ENCODE measurements around the gene DIPK1B.

Gene DIPK1B

DNA sequence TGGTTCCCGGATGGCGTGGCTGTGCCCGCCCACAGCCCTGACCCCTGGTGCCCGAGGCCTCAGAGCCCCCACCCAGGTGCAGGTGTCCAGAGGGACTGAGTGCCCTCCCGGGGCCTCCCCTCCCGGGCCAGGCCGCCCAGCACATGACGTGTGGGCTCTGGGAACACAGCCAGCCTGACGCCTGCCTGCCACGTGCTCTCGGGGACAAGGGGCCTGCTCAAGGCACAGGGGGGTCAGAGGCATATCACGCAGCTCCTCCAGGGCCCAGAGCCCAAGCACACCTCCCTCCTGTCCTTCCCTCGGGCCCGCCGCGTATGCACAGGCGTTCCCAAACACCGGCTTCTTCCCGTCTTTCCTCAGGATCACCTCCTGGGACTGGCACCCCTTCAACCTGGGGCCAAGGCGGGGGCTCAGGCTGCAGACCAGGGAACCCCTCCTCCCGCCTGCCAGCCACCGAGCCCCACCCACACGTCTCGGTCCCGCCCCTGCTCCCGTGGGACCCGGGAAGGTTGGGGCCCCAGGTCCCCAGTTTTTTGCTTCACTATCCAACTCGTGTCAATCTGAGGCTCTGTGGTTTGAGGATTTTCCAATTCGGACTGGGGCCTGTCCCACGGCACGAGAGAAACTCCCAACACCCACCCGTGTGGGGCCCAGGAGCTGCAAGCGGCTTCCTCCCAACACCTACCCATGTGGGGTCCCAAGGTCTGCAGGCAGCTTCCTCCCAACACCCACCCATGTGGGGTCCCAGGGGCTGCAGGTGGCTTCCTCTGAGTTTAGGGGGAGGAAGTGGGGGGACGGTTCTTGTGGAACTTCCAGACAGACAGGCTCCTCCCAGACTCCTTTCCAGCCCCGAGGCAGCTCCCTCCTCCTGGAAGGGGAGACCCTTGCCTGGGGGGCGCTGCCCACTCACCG, 28.9 kb downstream of the DIPK1B start:
- Histone ChIP-seq H3K27me3 (ENCODE audit: insufficient read depth, poor library complexity, severe bottlenecking) (peaks cover 55% of the 10 kb centered on the region), H3K27ac (ENCODE audit: poor library complexity, severe bottlenecking) (no peak overlapping the region), H3K36me3 (ENCODE audit: low read depth) (no peaks in the 10 kb centered on the region), H3K9me3 (ENCODE audit: severe bottlenecking) (no peaks in the 10 kb centered on the region), H3K4me1 (ENCODE audit: insufficient read depth, poor library complexity, severe bottlenecking) (no peaks in the 10 kb centered on the region), H3K4me3 (ENCODE audit: severe bottlenecking) (no peak overlapping the region)
- DNase-seq (ENCODE audit: low spot score) (no peak), ATAC-seq (ENCODE audit: low read depth) (no peak)
- TF ChIP-seq, protein P1, sequence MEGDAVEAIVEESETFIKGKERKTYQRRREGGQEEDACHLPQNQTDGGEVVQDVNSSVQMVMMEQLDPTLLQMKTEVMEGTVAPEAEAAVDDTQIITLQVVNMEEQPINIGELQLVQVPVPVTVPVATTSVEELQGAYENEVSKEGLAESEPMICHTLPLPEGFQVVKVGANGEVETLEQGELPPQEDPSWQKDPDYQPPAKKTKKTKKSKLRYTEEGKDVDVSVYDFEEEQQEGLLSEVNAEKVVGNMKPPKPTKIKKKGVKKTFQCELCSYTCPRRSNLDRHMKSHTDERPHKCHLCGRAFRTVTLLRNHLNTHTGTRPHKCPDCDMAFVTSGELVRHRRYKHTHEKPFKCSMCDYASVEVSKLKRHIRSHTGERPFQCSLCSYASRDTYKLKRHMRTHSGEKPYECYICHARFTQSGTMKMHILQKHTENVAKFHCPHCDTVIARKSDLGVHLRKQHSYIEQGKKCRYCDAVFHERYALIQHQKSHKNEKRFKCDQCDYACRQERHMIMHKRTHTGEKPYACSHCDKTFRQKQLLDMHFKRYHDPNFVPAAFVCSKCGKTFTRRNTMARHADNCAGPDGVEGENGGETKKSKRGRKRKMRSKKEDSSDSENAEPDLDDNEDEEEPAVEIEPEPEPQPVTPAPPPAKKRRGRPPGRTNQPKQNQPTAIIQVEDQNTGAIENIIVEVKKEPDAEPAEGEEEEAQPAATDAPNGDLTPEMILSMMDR (IDR thresholded peaks at IDR 0.05; ENCODE audit: poor library complexity, severe bottlenecking): no peak

- Histone ChIP-seq H3K9me3 (ENCODE audit: severe bottlenecking) (no peaks in the 10 kb centered on the region), H3K27me3 (ENCODE audit: insufficient read depth, poor library complexity, severe bottlenecking) (peaks cover 55% of the 10 kb centered on the region), H3K4me3 (ENCODE audit: severe bottlenecking) (no peak overlapping the region), H3K27ac (ENCODE audit: poor library complexity, severe bottlenecking) (no peak overlapping the region), H3K4me1 (ENCODE audit: insufficient read depth, poor library complexity, severe bottlenecking) (no peaks in the 10 kb centered on the region), H3K36me3 (ENCODE audit: low read depth) (no peaks in the 10 kb centered on the region)
- TF ChIP-seq, protein P1 (IDR thresholded peaks at IDR 0.05; ENCODE audit: poor library complexity, severe bottlenecking): no peak
- no peak for DNase-seq (ENCODE audit: low spot score)
- peak; percentile 6; the same call in 1 of the 3 replicates for ATAC-seq (ENCODE audit: low read depth)
These were observed 29.7 kb downstream of the DIPK1B start for GRCh38 chr9:136741883-136742571.

DNA sequence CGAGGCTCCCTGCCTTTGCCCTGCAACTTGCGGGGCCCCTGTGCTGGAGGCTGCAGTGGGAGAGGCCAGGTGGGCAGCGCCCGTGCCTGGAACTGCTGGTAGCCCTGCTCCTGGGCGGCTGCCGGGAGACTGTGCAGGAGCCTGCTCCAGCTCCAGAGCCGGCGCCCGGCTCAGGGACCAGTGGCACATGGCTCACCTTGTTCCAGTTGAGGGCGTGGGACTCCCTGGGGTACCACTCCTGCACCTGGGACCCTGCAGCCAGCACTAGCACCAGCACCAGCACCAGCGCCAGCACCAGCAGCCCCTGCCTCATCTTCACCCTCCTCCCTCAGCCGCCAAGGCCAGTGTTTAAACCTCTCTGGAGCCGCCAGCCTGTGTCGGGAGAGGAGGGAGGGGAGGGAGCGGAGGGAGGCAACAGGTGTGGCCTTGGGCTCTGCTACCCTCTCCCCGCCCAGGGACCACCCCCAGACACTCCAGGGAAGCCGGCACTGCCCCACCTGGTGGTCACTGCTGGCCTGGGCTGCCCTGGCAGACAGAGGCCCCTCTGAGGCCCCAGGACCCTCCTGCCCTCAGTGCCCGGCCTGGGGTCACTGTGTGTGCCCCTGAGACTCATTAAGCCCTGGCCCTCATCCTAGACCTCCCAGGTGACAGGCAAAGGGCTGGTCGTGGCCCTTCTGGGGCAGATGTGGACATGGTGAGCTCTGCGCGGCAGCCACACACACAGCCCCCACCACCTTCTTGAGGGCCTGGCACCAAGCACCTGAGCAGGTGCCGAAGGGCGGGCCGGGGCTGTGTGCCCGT, 30.4 kb downstream of the DIPK1B start, which contains the start of gene LCN10:
Gene LCN10 (minus strand): TSS at position 350 of the 801 bp plus-strand sequence. CDS start 37 bp downstream, at position 313.
- Histone ChIP-seq H3K4me1 (ENCODE audit: insufficient read depth, poor library complexity, severe bottlenecking) (no peaks in the 10 kb centered on the region), H3K9me3 (ENCODE audit: severe bottlenecking) (no peaks in the 10 kb centered on the region), H3K36me3 (ENCODE audit: low read depth) (no peaks in the 10 kb centered on the region), H3K4me3 (ENCODE audit: severe bottlenecking) (no peak within 1 kb of the TSS), H3K27ac (ENCODE audit: poor library complexity, severe bottlenecking) (no peak within 1 kb of the TSS), H3K27me3 (ENCODE audit: insufficient read depth, poor library complexity, severe bottlenecking) (peaks cover 55% of the 10 kb centered on the region)
- DNase-seq (ENCODE audit: low spot score) (no peak), ATAC-seq (ENCODE audit: low read depth) (peak; percentile 44; the same call in 2 of the 3 replicates)
- TF ChIP-seq, protein P1 (IDR thresholded peaks at IDR 0.05; ENCODE audit: poor library complexity, severe bottlenecking): peak; percentile 21

DNA sequence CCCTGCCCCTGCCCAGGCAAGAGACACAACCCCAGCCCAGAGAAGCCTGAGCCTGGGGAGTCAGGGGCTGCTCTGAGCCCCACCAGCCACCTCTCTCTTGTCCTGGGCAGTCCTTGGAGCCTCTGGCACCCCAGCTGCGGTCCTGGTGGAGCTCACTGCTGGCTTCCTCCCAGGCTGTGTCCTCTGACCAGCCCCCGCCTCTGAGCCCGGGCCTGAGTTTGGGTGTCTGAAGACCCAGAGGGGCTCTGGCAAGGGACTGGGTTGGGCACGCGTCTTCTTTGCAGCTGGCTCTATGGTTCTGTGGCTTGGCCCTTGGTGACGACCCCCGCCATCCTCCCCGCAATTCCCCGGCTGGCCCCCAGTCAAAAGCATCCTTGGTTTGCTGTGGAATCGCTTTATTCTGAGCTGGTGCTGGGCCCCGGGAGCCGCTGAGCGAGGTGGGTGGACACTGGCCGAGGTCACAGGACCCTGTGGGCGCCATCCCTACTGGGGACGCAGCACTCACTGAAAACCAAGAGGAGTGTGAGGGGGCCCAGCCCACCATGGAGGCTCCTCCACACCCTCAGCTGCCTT, 31.4 kb downstream of the DIPK1B start:
- DNase-seq (ENCODE audit: low spot score): no peak
- H3K9me3 ChIP-seq (ENCODE audit: severe bottlenecking): no peaks in the 10 kb centered on the region
- H3K36me3 ChIP-seq (ENCODE audit: low read depth): no peaks in the 10 kb centered on the region
- H3K4me3 ChIP-seq (ENCODE audit: severe bottlenecking): no peak overlapping the region
- H3K4me1 ChIP-seq (ENCODE audit: insufficient read depth, poor library complexity, severe bottlenecking): no peaks in the 10 kb centered on the region
- H3K27ac ChIP-seq (ENCODE audit: poor library complexity, severe bottlenecking): no peak overlapping the region
- H3K27me3 ChIP-seq (ENCODE audit: insufficient read depth, poor library complexity, severe bottlenecking): peaks cover 54% of the 10 kb centered on the region
- TF ChIP-seq, protein P1 (IDR thresholded peaks at IDR 0.05; ENCODE audit: poor library complexity, severe bottlenecking): no peak
- no peak for ATAC-seq (ENCODE audit: low read depth)

Data from RWPE2 (cell line).